Stimulated activated CD8-positive, alpha-beta memory T cell treated with anti-CD3 and anti-CD28 coated beads, Interleukin-7, amount 100 ng/mL, for 1 hour (primary cell): Measurements from ENCODE around the gene PSMB10.

ENCODE experiments used
- DNase-seq, 2 donors: peaks; one replicate each; pipeline ENCODE4 v3.0.0-alpha.2; 2020; ENCODE audit warnings: low read depth in 2 of 2

PSMB10 gene

DNA sequence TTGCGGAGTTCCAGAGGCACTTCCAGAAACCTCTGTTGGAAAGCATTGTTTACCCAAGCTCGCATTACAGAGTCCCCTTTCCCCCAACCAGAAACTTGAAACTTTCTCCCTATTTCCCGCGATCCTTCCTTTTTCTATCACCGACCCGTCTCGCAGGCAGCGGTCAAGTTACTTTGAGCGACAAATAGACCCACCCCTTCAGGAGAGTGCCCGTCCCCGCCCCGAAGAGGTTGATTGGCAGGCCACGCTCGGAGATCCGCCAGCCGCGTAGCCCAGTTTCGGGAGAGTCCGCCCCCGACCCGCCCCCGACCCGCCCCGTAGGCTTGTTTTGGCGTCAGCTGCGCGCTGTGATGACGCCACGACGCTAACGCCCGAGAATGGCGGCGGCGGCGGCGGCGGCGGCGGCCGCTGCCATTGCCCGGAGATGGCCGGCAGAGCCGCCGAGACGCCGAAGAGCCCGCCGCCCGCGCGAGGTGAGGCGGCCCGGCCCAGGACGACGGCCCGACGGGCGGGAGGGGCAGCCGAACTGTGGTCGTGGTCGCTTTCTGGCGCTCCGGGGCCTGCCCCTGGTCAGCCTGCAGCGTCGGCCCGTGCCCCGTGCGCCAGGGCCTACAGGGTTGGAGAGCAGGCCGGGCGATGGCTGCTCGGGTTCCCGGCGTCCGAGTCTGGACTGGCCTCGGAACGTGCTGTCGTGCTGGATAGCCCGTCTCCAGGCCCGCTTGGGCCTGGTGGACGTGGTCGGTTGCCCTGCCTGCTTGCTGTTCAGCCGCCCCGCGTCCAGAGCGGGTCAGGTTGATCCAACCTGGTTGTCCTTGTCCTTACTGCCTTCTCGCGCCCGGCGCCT, 43.5 kb downstream of the PSMB10 start, which contains the start of gene PSKH1:
PSKH1 (plus strand) TSS at position 356 of the 844 bp plus-strand sequence. CDS start 15,496 bp downstream, outside the sequence.
- peak; percentile 81 to 85 for DNase-seq

- no peak for DNase-seq
Observed at GRCh38 chr16:67892375-67892774, 44.3 kb downstream of the PSMB10 start.

- no peak for DNase-seq
Observed at GRCh38 chr16:67888331-67888730, 48.3 kb downstream of the PSMB10 start.

DNA sequence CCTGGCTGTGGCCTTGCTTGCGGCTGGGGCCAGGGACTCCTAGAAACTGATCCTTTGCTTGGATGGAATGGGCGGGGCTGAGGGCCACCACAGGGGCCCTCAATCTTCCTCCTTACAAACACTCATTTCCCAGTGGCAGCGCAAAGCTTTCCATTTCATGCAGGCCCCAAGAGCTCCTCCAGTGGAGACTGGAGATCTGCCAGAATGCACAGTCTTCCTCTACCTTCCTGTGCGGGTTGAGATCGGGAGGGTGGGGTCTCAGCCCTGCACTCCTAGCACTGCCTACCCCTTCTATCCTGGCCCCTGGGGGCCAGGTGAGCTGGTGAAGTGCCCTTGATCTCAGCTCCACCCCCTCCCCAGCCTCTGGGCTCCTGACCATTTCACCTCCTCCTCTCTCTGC, 50.3 kb downstream of the PSMB10 start:
- DNase-seq = no peak

- no peak for DNase-seq
Observed at GRCh38 chr16:67885976-67886375, 50.7 kb downstream of the PSMB10 start.

GRCh38 chr16:67885545-67885944, 51.1 kb downstream of the PSMB10 start:
- DNase-seq = no peak

DNA sequence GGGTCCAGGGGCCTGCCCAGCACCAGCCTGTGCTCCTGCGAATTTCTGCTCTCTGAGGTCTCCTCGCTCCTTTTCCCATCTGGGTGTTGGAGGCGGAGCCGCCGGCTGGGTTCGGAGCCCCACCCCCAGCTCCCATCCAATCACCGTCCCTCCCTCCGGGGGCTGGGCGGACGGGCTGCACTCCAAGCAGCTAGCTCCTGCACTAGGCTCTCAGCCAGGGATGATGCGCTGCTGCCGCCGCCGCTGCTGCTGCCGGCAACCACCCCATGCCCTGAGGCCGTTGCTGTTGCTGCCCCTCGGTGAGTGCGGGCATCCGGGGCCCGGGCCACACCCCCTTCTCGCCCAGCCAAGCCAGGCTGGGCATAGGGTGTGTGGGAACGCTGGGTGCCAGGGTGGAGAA, 52.0 kb downstream of the PSMB10 start, which contains the start of gene NRN1L:
NRN1L (plus strand) TSS at position 202 of the 400 bp plus-strand sequence; CDS start at position 221, 19 bp downstream.
- DNase-seq = no peak
